SU-DHL-6 (cell line): ENCODE results near the gene INPP5A.

Experiments used
- CTCF ChIP-seq: fragments of 200-600 bp; sonication (generic); IDR thresholded peaks from one replicate; pipeline ENCODE4 v1.5.1; 2017; ENCODE audit warnings: antibody characterized with exemption, mild to moderate bottlenecking, low read length, moderate library complexity; ENCODE audit not compliant: insufficient read depth, poor library complexity, severe bottlenecking
- EZH2phosphoT487 ChIP-seq: fragments of 200-600 bp; sonication (generic), shearing (Covaris generic); conservative IDR thresholded peaks from 2 replicates; pipeline ENCODE4 v1.6.1; 2018; ENCODE audit warnings: mild to moderate bottlenecking, antibody characterized with exemption, low read length, moderate library complexity, mixed read lengths

DNA sequence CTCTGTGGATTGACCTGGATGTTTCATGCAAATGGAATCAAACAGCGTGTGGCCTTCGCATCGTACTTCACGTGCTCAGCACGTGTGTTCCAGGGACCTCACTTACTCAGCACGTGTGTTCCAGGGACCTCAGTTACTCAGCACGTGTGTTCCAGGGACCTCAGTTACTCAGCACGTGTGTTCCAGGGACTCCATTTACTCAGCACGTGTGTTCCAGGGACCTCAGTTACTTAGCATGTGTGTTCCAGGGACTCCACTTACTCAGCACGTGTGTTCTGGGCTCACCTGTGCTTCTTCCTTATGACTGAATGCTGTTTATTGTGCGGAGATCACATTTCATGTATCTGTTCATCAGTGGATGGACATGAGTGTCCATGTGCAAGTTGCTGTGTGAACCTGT lies 22.0 kb downstream of the INPP5A start:
- TF ChIP-seq CTCF = no peak
- no peak for TF ChIP-seq EZH2phosphoT487
